Measurements from ENCODE around the gene ESYT2.
A peak's percentile ranks its signal among the peaks of the same experiment; 100 is the strongest.
"Not testable (repeated sequence)": the region's sequence is repeated elsewhere in the genome, so short reads cannot be mapped to it uniquely, and the experiment has no call there.

The ESYT2 gene

GRCh38 chr7:158726277-158726807 is 103.0 kb downstream of the ESYT2 start:
- no peak for DNase-seq (ENCODE audit: low read depth)

- DNase-seq (ENCODE audit: low read depth): no peak
Measured at GRCh38 chr7:158725506-158725800, 103.9 kb downstream of the ESYT2 start.

- DNase-seq (ENCODE audit: low read depth): no peak
Measured at GRCh38 chr7:158724658-158725505, 104.4 kb downstream of the ESYT2 start.

- no peak for DNase-seq (ENCODE audit: low read depth)
Measured at GRCh38 chr7:158723714-158724385, 105.5 kb downstream of the ESYT2 start.

GRCh38 chr7:158723266-158723665 is 106.0 kb downstream of the ESYT2 start:
- DNase-seq (ENCODE audit: low read depth): no peak

- no peak for DNase-seq (ENCODE audit: low read depth)
Measured at GRCh38 chr7:158722574-158723237, 106.6 kb downstream of the ESYT2 start.

GRCh38 chr7:158720112-158720511 is 109.2 kb downstream of the ESYT2 start:
- no peak for DNase-seq (ENCODE audit: low read depth)

GRCh38 chr7:158716802-158717201 is 112.5 kb downstream of the ESYT2 start:
- no peak for DNase-seq (ENCODE audit: low read depth)

GRCh38 chr7:158710651-158711102 is 118.6 kb downstream of the ESYT2 start:
- no peak for DNase-seq (ENCODE audit: low read depth)

- no peak for DNase-seq (ENCODE audit: low read depth)
Measured at GRCh38 chr7:158707610-158708009, 121.7 kb downstream of the ESYT2 start.

GRCh38 chr7:158706710-158707590 is 122.4 kb downstream of the ESYT2 start:
- DNase-seq (ENCODE audit: low read depth): no peak

- DNase-seq (ENCODE audit: low read depth): no peak
Measured at GRCh38 chr7:158706273-158706704, 123.0 kb downstream of the ESYT2 start.

- no peak for DNase-seq (ENCODE audit: low read depth)
Measured at GRCh38 chr7:158705234-158705850, 124.0 kb downstream of the ESYT2 start.

GRCh38 chr7:158704524-158705233 is 124.6 kb downstream of the ESYT2 start, which contains the start of gene NCAPG2:
Gene NCAPG2, minus strand, starts transcription at chr7:158704804. Its CDS starts 2,905 bp downstream, at chr7:158701899.
- peak; percentile 99 for DNase-seq (ENCODE audit: low read depth)

- not testable (repeated sequence) for DNase-seq (ENCODE audit: low read depth)
Measured at GRCh38 chr7:158703679-158704523, 125.4 kb downstream of the ESYT2 start.

- no peak for DNase-seq (ENCODE audit: low read depth)
Measured at GRCh38 chr7:158702944-158703343, 126.4 kb downstream of the ESYT2 start.

GRCh38 chr7:158702196-158702595 is 127.1 kb downstream of the ESYT2 start:
- no peak for DNase-seq (ENCODE audit: low read depth)

GRCh38 chr7:158700008-158700407 is 129.3 kb downstream of the ESYT2 start:
- no peak for DNase-seq (ENCODE audit: low read depth)

GRCh38 chr7:158699341-158699740 is 130.0 kb downstream of the ESYT2 start:
- DNase-seq (ENCODE audit: low read depth): no peak
